ENCODE measurements around the gene C1QTNF7.

The C1QTNF7 gene

GRCh38 chr4:15458616-15459015 lies 30.8 kb downstream of the C1QTNF7 start:
- DNase-seq, result no peak

- no peak for DNase-seq
Observed at GRCh38 chr4:15459706-15460105, 31.9 kb downstream of the C1QTNF7 start.

GRCh38 chr4:15466596-15466995 lies 38.8 kb downstream of the C1QTNF7 start:
- DNase-seq, result no peak

GRCh38 chr4:15469402-15470127 lies 41.7 kb downstream of the C1QTNF7 start, which contains the start of gene CC2D2A:
CC2D2A (plus strand) TSS chr4:15469882; CDS start chr4:15475933, 6,051 bp downstream.
- peak; percentile 32 for DNase-seq

GRCh38 chr4:15470128-15470475 lies 42.3 kb downstream of the C1QTNF7 start:
- DNase-seq, result no peak

GRCh38 chr4:15476396-15476795 lies 48.6 kb downstream of the C1QTNF7 start:
- DNase-seq, result no peak

- DNase-seq, result no peak
Observed at GRCh38 chr4:15478724-15479088, 50.9 kb downstream of the C1QTNF7 start.

- peak; percentile 88 for DNase-seq
Observed at GRCh38 chr4:15479089-15479912, 51.5 kb downstream of the C1QTNF7 start.

- no peak for DNase-seq
Observed at GRCh38 chr4:15479913-15480185, 52.0 kb downstream of the C1QTNF7 start.

GRCh38 chr4:15481961-15482745 lies 54.3 kb downstream of the C1QTNF7 start:
- no peak for DNase-seq

GRCh38 chr4:15482842-15483241 lies 55.0 kb downstream of the C1QTNF7 start:
- no peak for DNase-seq

- no peak for DNase-seq
Observed at GRCh38 chr4:15488136-15488535, 60.3 kb downstream of the C1QTNF7 start.

- DNase-seq, result no peak
Observed at GRCh38 chr4:15488658-15489470, 61.0 kb downstream of the C1QTNF7 start.

GRCh38 chr4:15489551-15489950 lies 61.7 kb downstream of the C1QTNF7 start:
- DNase-seq, result no peak

- no peak for DNase-seq
Observed at GRCh38 chr4:15493411-15493810, 65.6 kb downstream of the C1QTNF7 start.

GRCh38 chr4:15495621-15496020 lies 67.8 kb downstream of the C1QTNF7 start:
- DNase-seq, result peak; percentile 2

Measured in midbrain (tissue), 1 donor.